Ureter (tissue), 1 donor: ENCODE results near the gene FAM193B. TPM values are rescaled to one million over a fixed set of nuclear protein-coding genes. Genes with fewer than 3 reads are reported as not detected.
"Not testable (repeated sequence)": the region's sequence is repeated elsewhere in the genome, so short reads cannot be mapped to it uniquely, and the experiment has no call there.

ENCODE experiments used
- DNase-seq: peaks from one replicate; pipeline ENCODE4 v3.0.0-alpha.2; 2020; ENCODE audit warnings: low spot score
- total RNA-seq: library from RNA; stranded (reverse); gene quantifications from one replicate; pipeline ENCODE4 v1.2.4, GENCODE V29; 2023
- donor health status: DM: yes; HTN: yes; CAD: no.

The FAM193B gene
- total RNA-seq, 1 donor from 2014 or later = 76.0 TPM

DNA sequence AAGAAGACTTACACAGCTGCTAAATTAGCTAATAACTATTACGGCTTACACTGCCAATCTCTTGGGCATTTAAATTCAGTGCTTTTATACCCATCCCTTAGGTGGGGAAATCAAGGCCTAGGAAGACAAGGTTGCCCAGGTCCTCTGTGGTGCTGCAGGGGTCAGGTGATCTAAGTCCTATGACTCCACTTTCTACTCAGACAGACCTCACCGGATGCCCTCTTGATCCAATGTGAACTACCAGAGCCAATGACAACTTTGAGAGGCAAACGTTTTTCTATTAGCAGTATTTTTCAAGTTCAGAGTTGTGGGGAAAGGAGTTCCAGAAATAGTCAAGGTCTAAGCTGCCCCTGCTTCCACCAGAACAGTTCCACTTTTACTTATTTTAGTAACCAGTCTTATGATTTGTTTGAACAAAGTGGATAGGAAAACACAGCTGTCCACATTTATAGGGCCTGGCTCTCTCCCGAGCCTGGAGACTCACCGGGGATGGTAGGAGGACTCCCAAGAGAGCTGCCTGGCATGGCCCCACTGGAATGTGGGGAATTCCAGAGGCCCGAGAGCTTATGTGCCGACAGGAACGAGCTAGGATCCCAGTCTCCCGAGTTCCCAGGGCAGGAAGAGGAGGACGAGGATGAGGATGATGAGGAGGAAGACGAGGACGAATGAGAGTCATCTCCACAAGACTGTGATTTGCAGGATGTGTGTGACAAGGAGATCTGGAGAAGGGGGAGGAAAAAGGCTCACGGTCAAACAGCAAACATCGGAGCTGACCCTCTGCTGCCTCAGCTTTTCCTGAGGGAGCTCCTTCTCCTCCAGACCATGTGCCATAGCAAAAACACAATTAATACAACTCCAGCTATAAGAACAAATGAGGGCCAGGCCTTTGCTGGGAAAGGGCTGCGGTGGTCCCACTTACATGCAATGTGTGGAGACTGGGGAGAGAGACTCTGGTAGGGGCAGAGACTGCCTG lies 16.7 kb downstream of the FAM193B start:
- DNase-seq = peak; percentile 71

DNA sequence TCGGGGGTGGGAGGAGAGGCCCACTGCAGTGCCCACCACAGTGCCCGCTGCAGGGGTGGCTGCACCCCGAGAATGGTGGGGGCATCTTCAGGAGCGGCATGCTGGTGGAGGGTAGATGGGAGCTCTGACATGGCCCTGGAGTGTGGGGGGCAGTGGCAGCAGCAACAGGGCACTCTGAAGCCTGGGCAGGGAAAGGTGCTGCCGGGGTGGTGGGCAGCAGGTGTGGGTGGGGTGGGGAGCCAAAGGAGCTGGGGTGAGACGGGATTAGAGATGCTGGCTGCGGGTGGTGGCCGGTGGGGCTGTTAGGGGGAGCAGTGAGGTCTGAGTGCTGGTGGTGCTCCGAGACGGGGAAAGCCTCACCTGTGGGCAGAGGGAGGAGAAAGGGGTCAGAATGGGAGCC lies 18.0 kb downstream of the FAM193B start:
- DNase-seq = no peak

DNA sequence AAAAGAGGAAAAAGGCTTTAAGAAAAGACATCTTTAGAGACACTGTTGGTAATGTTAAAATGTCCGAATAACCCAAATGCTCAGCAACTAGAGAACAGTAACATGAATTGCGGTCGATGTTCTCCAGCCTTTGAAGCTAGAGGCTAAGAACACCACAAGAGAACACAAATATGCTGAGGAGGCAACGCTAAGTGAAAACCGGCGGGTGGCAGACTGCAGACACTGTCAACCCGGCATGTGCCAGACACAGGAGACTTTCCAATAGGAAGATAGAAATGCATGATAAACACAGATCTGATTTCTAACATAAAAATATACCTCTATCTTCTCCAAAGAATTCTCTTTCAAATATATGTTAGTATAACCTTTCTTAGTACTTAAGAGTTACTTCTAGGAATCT lies 19.2 kb downstream of the FAM193B start:
- no peak for DNase-seq

DNA sequence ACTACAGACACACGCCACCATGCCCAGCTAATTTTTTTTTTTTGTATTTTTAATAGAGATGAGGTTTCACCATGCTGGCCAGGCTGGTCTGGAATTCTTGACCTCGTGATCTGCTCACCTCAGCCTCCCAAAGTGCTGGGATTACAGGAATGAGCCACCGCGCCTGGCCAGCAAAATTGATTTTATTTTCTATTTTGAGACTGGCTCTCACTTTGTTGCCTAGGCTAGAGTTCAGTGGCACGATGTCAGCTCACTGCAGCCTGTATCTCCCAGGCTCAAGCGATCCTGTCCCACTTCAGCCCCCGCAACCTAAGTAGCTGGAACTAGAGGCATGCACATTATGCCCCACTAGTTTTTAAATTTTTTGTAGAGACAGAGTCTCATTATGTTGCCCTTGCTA lies 19.9 kb downstream of the FAM193B start:
- DNase-seq = not testable (repeated sequence)

DNA sequence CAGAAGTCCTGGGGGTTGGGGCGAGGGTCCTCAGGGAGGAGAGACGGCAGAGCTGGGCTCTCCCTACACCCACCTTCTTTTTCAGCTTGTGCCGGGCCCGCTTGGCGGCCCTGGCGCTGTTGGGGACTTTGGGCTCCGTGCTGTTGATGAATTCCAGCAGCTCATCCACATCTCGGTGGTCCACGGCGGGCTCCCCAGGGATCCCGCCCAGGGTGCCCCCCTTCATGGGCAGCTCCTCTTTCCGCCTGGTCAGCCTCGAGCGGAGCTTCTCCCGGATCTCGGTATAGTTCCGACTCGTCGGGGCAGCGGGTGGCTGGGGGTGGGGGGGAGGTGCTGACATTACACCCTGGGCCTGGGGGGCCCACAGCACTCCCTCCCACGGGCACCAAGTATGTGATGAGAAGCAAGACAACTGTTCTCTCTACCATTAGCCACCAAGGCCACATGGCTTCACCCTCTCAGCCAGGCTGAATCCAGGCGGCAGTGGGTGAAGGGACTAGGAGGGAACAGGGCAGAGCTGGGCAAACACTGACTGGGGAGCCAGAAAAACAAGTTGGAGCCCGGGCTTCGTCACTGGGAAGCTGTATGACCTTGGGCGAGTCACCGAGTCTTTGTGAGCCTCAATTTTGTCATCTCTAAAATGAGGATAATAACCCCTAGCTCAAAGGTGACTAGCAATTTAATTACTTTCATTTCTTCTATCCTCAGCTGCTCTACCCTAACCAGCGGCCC lies 23.0 kb downstream of the FAM193B start:
- no peak for DNase-seq

DNA sequence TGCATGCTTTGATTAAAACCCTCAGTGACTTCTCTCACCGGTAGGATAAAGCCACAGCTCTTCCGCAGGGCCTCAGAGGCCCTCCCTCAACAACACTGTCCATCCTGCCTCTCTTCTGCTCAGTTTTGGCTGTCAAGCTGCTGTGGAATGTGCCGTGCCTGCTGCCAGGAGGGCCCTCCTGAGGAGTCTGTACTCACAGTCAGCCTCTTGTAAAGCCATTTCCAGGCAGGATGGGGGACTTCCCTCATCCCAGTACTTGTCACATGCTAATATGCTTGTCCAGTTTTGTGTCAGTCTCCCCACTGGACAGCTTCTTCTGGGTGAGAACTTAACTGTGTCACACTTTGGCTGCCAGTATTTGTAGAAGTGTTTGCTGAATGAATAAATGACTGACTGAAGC lies 23.7 kb downstream of the FAM193B start:
- no peak for DNase-seq

DNA sequence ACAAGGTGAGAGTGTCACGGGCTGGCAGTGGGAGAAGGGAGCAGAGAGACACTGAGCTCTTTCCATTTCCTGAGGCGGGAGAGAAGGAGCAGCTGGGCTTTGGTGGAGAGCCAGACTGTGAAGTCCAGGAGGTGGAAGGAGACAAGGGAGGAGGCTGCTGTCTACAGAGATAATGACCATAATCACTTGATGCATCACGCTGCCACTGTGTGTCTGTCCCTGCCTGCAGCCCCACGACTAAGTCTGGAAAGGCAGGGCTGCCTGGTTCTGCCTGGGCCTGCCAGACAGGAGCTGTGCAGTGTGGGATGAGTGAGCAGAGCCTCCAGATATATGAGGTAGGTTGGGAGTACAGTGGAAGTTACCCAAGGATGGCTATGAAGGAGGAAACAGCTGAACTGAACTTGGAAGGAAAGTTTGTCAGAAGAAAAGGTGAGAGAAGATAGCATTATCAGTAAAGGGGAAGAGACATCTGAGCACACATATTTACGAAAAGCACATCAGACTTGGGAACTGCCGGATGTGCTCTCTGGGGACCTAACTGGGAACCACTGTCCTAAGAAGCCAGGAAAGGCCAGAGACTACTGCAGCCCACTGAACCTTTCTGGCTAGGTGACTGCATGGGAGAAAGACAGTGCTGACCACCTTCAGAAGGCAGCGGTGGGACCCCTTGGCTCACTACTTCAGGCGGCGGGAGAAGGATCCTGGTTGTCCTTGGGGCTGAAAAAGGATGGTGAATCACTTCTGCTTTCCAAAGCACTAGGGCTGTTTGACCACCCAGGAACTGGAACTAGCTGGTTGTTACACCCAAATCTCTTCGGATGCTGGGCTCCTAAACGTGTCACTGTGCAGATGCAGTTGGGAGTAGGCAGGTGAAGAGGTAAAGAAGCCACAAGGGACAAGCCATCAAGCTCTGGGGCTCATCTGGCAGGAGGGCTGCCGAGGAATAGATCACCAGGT lies 24.8 kb downstream of the FAM193B start:
- no peak for DNase-seq

DNA sequence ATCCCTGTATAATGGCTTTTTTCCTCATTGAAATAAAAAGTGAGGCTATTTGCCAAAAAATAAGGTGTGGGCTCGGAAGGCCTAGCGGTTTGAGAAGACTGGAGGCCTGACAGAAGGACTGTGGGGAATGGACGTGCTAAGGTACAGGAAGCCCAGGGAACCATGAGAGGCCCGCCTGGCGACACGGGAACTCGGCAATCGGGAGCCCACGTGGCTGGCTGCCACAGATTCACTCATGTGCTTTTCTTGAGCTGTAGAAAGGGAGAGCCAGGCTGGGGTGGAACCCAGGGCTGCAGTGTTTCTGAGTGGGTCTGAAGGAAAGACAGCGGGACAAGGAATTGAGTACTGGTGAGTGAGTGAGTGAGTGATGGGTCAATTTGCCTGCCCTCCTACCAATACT lies 25.7 kb downstream of the FAM193B start:
- DNase-seq = no peak

DNA sequence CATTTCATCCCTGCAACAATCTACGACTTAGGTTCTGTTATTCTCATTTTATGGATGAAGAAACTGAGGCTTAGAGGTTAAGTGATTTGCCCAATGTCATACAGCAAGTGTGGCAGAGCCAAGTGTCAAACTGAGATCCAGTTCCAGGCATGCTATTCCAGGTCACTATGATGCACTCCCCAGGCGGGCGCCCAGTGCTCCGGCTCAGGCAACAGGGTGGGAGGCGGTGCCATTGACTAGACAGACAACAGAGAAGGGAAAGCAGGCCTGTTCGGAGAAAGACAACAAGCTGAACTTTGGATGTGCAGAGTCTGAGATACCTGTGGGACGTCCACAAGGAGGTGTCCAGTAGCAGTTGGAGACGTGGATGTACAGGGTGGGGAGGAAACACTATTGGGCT lies 26.8 kb downstream of the FAM193B start:
- DNase-seq = no peak

DNA sequence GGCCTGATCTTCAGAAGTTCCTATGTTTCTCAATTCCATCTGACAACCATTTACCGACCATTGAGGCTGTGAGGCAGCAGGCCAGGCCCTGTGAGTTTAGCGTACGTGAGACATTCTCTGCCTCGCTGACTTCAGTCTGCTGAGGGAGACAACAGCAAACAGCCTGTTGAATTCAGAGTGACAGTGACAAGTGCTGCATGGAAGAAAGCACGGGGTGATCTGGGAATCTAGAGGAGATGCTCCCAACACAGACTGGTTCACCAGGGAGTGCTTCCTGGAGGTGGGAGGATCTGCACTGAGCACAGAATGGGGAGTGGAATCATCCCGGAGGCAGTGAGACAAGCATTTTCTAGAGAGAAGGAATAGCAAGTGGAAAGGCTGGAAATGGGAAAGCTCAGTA lies 27.6 kb downstream of the FAM193B start:
- DNase-seq = no peak

DNA sequence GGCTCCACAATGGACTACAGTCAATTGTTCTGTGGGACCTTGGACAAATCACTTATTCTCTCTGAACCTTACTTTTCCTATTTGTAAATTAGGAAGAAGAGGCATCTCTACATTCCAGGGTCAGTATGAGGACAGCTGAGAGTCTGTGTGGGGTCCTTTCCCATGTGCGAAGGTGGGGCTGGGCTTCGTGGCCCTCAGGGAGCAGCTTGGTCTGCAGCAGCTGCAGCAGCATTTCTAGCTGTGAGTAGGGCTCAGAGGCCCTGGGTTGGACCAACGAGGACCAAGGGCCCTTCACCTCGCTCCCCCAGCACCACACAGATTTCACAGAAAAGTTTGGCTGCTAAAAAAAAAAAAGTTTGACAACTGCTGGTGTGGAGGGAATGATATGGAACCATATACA lies 28.2 kb downstream of the FAM193B start:
- DNase-seq = no peak

DNA sequence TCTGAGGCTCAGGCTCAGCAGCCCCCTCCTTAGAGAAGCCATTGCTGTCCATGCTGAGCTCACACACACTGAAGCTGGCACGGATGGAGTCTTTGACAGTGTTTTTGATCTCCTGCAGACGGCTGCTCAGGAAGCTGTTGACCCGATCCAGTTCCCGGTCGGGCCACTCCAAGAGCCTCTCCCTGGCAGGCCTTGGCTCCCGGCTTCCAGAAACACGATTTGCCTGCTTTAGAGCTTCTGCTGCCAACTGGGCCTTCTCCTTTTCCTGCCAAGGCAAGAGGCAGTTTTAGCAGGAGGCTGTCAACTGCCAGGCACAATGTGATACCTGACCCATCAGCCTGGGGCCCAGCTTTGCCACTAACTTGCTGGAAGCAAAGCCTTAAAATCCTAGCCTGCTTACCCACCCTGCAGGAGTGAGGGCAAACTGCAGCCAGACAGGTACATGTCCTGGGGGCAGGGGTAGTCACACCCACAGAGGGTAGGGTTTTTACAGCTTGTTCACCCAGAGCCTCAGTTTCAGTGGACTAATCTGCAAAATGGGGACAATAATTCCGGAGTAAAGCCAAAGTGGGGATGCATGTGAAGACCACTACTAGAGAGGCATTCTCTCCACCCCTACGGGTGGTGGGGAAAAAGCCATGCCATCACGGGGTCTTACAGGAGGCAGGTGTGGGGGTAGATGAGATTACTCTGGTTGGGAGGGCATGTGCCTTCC lies 29.3 kb downstream of the FAM193B start:
- DNase-seq = no peak

DNA sequence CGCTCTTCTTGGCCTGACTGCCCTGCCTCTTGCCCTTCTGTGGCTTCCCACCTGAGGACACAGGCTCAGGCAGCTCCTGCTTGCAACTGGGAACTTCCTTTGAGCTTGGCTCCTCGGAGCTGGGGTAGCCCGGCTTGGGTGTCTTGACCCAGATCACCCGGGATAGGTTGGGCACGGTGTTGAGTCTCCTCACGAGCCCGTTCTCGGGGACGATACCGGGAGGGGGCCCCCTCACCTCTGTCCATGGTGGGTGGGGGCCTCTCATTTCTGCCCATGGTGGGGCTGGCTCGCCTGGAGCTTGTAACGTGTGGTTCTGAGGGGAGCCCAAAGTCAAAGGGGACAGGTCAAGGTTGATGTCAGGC lies 29.8 kb downstream of the FAM193B start:
- DNase-seq = no peak

DNA sequence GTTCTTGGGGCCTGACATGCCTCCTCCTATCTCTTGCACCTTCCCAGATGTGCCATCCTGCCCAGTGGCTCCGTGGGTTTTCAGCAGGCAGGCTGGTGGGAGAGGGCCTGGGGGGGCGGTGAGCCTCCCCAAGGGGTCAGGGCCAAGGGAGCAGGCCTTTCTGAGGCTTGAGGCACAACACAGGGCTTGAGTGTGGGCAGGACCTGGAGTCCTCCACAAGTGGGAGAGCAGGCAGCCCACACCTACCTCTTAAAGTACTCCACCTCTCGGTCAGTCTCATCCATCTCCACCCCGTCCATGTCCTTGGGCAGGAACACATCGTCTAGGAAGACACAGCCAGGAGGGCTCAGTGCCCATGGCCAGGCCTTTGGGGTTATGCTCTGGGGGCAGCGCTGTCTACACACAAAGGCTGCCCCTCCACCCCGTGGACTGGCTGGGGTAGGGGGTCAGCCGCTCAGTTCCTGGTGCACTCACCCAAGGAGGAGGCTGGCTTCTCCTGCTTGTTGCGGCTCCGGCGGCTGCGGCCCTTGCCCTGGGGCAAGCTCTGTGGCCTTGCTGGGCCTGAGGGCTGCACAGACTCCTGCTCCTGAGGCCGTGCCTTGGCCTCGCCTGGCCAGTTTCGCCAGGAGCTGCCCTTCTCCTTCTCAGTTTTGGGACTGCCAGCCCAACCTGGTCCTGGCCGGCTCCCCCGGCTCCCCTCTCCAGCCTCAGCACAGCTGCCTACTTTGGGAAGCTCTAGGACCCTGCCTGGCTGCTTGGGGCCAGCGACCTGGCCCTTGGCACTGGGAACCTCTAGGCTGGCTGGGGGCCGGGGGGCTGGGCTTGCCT lies 30.4 kb downstream of the FAM193B start:
- DNase-seq = no peak

DNA sequence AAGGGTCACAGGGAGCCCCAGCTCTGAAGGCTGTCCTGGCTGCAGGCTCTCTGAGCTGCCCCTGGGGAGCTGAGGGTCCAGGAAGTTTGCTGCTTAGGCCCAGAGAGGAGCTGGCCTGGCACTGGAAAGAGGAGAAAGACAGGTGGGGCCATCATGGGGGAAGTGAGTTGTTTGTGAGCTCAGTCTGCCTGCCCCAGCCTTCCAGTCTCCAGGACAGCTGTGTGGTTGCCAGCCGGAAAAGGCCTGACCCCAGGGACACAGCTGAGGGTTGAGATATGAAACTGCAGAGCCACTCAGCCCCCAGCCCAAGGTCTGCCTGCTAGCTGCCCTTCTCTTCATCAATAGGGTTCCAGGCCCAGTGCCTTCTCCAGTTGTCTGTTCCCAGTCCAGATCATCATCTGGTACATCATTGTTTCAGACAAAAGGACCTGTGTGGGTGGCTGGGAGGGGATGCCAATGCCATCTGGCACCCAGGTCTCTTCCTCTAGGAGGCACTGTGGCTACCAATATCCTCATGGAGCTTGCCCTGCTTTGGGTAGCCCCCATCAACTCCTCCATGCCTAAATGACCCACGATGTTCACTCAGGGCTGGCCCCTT lies 33.3 kb downstream of the FAM193B start:
- no peak for DNase-seq

DNA sequence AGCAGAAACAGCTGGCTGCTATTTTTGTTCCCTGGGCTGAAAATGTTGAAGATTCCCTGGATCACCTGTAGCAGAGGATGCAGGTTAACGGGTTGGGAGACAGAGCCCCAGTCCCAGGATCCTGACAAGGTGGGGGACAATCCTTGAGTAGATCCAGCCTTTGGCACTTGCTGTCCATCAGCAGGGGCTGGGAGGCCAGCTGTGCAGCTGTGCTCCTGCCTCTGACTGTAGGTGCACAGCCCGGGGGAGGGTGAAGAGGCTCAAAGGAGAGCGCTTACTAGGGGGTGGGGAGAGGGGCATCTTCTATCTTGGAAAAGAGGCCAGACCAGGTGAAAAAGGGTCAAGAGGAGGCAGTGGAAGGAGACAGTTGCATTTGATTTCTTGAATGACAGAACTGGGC lies 34.1 kb downstream of the FAM193B start:
- DNase-seq = no peak

DNA sequence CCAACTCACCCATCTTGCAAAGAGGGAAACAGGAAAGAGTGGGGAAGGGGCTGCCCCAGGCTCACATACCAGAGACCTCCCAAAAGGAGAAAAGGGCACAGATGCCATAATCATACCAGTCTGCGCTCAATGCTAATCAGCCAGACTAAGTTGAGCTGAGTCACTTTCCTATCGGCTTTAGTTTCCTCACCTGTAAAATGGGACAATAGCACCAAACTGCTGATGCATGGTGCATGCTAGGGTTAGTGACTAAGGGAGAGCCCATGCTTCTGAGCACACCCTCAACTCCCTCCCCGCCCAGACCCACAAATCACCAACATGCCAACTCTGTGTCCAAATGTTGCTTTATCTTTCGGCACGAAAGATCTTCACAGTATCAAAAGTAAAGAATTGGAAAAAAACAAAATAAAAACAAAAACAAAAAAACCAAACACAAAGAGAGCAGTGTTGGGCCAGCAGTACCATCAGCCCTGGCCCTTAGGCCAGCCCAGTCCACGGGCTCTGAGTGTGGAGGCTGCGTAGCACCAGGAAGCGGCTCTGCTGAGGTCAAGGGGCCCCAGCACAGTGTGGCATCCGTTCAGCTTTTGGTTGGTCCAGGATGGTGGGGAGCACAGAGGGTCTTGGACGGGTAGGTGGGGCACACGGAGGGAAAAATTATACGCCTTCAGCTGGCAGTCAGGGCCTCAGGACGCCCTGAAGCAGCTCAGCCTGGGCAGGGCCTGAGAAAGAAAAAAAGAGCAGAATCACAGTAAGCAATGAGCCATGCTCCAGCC lies 34.7 kb downstream of the FAM193B start:
- DNase-seq = no peak

DNA sequence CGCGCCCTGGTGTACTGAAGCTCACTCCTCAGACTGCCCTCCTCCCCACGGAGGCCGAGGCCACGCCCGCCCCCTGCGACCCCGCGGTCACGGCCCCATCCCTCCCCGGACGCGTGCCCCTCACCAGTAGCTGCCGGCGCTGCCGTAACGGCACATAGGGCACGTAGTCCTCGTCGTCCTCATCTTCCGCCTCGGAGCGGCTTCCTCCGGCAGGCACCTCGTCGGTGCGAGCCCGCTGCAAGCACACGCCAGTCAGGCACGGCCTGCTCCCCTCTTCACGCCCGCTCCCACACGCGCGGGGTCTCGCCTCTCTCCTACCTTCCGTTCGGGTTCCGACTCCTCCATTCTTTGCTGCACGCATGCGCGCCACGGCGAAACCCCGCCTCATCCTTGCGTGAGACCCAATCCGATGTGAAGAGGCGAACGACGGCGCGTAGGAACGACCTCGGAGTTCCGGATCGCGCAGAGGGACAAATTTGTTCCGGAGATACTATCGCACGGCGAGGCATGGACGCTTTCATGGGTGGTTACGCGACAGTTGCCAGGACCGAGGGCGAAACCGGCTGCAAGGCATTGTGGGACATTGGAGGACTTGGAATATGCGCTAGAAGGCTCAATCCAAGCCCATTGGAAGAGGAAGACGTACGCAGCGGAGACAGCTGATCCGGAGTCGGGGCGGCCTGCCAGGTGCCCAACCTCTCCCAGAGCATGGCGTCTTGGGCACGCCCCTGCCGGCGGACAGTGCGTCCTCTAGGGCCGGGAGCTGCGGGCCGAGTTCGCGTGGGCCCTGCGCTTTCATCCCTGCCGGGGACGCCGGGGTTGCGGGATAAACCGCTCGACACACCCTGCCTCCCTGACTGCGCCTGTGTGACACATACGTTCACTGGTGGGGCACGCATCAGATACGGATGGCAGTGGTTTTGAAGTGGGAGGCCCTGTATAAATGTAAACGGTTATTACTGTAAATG lies 37.5 kb downstream of the FAM193B start, which contains the start of gene DDX41:
DDX41 (minus strand) TSS at position 361 of the 968 bp plus-strand sequence; CDS start at position 345, 16 bp downstream.
- DNase-seq = peak; percentile 98
